CD1c-positive myeloid dendritic cell (primary cell): ENCODE measurements around the gene MORF4L1.
"Not testable (repeated sequence)": the region's sequence is repeated elsewhere in the genome, so short reads cannot be mapped to it uniquely, and the experiment has no call there.

Experiments used
- DNase-seq: peaks from one replicate; pipeline ENCODE4 v3.0.0-alpha.2; 2016; ENCODE audit errors: extremely low spot score

MORF4L1 gene

GRCh38 chr15:78872155-78872971, at the start of gene MORF4L1:
Gene MORF4L1, plus strand, starts transcription at chr15:78872890. Its CDS starts 128 bp downstream, at chr15:78873018.
- DNase-seq: peak; percentile 96

- no peak for DNase-seq
Measured at GRCh38 chr15:78828920-78829319, 43.8 kb upstream of the MORF4L1 start.

GRCh38 chr15:78830514-78831228, 42.0 kb upstream of the MORF4L1 start:
- no peak for DNase-seq

- no peak for DNase-seq
Measured at GRCh38 chr15:78831229-78832207, 41.2 kb upstream of the MORF4L1 start.

GRCh38 chr15:78836333-78836732, 36.4 kb upstream of the MORF4L1 start:
- DNase-seq: no peak

GRCh38 chr15:78837131-78837530, 35.6 kb upstream of the MORF4L1 start:
- DNase-seq: no peak

GRCh38 chr15:78837543-78837942, 35.1 kb upstream of the MORF4L1 start:
- DNase-seq: no peak

GRCh38 chr15:78838489-78838888, 34.2 kb upstream of the MORF4L1 start:
- no peak for DNase-seq

GRCh38 chr15:78839151-78839550, 33.5 kb upstream of the MORF4L1 start:
- not testable (repeated sequence) for DNase-seq

GRCh38 chr15:78840661-78841375, 31.9 kb upstream of the MORF4L1 start:
- DNase-seq: peak; percentile 65

- no peak for DNase-seq
Measured at GRCh38 chr15:78841376-78841706, 31.3 kb upstream of the MORF4L1 start.

- DNase-seq: no peak
Measured at GRCh38 chr15:78841891-78842290, 30.8 kb upstream of the MORF4L1 start.

- no peak for DNase-seq
Measured at GRCh38 chr15:78842519-78842918, 30.2 kb upstream of the MORF4L1 start.

GRCh38 chr15:78846906-78847305, 25.8 kb upstream of the MORF4L1 start:
- DNase-seq: not testable (repeated sequence)

GRCh38 chr15:78847387-78847906, 25.2 kb upstream of the MORF4L1 start:
- not testable (repeated sequence) for DNase-seq

- no peak for DNase-seq
Measured at GRCh38 chr15:78850352-78850751, 22.3 kb upstream of the MORF4L1 start.

- DNase-seq: no peak
Measured at GRCh38 chr15:78850941-78851755, 21.5 kb upstream of the MORF4L1 start.

GRCh38 chr15:78853500-78853899, 19.2 kb upstream of the MORF4L1 start:
- DNase-seq: no peak

- no peak for DNase-seq
Measured at GRCh38 chr15:78854833-78855372, 17.8 kb upstream of the MORF4L1 start.

- DNase-seq: no peak
Measured at GRCh38 chr15:78855746-78856145, 16.9 kb upstream of the MORF4L1 start.
